GM23248 (cell line): ENCODE measurements around the gene SSR4.

Experiments used
- EZH2 ChIP-seq: fragments of 200-600 bp; sonication (generic); IDR thresholded peaks from 2 replicates; pipeline ENCODE4 v1.6.1; 2018; ENCODE audit warnings: antibody characterized with exemption, mild to moderate bottlenecking; ENCODE audit not compliant: insufficient read depth, poor library complexity, severe bottlenecking
- EZH2phosphoT487 ChIP-seq: fragments of 200-600 bp; sonication (generic); IDR thresholded peaks from 2 replicates; pipeline ENCODE4 v1.6.1; 2018; ENCODE audit warnings: antibody characterized with exemption, moderate library complexity, mild to moderate bottlenecking, low read depth; ENCODE audit not compliant: insufficient read depth

- TF ChIP-seq EZH2 (no peak), EZH2phosphoT487 (no peak)
These were observed 689 bp downstream of the SSR4 start for GRCh38 chrX:153794897-153795816.
